GM21576 (cell line): ENCODE results near the gene ZNF385C.

Experiments used
- ATAC-seq: cut with Tn5 transposase; IDR thresholded peaks from one replicate; pipeline ENCODE4 v1.9.1; 2021; ENCODE audit warnings: mild to moderate bottlenecking, moderate library complexity; ENCODE audit not compliant: unreplicated experiment

The ZNF385C gene

DNA sequence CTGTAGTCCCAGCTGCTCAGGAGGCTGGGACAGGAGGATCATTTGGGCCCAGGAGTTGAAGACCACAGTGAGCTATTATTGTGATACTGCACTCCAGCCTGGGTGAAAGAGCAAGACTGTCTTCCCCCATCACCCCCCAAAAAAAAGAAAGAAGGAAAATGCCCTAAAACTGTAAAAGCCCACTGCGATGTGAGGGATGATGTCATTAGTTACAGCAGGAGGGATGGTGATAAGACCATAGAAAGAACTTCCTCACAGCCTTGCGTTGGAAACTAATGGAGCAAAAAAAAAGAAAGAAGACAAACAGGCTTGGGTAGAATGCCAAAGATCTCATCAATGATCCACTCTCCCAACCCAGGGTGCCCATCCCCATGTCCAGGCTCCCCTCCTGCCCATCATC, 18.7 kb downstream of the ZNF385C start:
- ATAC-seq, result no peak

DNA sequence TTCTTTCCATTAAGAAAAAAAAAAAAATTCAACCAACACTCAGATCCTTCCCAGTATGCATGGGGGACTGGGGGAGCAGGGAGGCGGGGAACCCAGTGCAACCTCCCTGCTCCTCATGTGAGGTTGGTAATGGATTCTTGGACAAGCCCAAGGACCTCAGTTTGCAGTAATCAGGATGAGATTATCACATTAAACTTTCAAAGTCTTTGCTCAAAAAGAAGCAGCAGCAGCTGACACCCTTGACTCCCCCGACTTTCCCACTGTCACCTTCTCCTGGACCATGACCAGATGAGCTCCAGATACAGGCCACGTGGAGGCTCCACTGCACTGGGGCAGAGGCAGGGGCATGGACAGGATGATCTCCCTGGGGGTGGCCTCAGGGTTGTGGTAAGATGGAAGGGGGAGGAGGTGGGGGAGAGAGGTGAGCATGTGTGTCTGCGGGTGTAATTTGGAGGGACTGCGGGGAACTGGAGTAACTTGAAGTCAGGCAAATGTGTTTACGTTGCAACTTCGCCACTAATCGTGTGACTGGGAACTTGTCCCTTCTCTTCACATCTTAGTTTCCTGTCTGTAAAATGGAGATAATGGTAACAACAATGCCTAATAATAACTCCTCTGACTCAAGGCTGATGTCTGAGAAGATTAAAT, 19.8 kb downstream of the ZNF385C start:
- no peak for ATAC-seq

DNA sequence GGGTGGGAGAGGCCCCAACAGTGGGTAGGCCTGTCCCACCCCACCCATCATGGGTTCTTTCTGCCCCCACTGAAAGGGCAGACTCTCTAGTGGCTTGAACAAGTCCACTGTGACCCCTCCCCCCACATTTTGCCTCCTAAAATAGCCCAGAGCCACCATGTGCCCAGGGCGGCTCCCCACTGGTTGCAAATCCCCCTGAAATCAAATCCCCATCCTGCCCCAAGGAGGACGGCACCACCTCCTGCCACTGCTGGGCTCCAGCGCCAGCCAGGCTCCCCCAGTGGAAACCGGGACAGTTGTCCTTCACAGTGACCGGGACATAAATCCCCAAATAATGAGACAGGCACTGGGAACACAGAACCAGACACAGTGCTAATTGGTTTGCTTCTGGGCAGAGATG, 20.5 kb downstream of the ZNF385C start:
- no peak for ATAC-seq

DNA sequence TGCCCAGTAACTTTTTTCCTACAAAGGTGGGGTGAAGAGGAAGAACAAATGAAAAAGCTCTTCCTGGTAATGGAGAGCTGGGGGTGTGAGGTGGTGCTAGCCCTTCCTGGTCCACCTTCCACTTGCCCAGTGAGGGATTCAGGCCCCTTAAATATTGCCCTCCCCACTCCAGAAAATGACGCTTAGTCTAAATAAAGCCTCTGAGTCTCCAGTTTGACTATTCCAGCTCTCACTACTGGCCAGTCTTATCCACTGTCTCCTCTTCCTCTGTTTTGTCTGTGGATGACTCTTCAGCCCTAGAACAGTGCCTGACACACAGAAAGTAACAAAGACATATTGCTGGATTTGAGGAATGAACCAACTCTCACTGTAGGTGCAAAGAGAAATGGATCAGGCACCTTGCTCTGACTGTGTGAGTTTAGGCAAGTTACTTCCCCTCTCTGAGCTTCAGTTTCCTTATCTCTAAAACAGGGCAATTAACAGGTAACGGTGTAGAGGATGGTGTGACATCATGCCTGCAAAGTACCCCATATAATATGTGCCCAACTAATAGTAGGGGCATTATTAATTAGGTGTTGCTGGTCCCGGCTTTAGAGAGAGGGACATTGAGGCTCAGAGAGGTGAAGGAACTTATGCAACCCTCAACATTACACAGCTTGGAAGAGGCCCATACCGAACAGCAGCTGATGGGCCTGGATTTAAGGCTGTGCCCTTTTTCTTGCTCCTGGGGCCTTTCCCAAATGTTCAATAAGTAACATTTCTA, 21.3 kb downstream of the ZNF385C start:
- ATAC-seq, result no peak

DNA sequence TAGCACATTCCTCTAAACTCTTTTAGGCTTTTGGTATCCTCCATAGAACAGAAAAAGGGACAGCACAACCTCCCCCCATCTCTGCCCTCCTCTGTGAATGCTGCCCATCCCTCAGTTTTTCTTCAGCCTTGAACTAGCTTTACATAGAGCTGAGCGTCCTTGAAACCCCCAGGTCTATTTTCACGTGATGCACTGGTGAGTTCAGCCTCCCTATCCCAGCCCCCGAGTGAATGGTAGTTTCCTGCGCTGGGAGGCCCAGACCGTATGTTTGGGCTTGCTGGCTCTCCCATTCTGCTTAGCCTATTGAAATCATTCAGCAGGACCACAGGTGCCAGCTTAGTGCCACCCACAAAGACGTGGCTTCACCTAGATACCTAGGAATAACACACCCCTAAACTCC, 22.5 kb downstream of the ZNF385C start:
- ATAC-seq, result no peak

DNA sequence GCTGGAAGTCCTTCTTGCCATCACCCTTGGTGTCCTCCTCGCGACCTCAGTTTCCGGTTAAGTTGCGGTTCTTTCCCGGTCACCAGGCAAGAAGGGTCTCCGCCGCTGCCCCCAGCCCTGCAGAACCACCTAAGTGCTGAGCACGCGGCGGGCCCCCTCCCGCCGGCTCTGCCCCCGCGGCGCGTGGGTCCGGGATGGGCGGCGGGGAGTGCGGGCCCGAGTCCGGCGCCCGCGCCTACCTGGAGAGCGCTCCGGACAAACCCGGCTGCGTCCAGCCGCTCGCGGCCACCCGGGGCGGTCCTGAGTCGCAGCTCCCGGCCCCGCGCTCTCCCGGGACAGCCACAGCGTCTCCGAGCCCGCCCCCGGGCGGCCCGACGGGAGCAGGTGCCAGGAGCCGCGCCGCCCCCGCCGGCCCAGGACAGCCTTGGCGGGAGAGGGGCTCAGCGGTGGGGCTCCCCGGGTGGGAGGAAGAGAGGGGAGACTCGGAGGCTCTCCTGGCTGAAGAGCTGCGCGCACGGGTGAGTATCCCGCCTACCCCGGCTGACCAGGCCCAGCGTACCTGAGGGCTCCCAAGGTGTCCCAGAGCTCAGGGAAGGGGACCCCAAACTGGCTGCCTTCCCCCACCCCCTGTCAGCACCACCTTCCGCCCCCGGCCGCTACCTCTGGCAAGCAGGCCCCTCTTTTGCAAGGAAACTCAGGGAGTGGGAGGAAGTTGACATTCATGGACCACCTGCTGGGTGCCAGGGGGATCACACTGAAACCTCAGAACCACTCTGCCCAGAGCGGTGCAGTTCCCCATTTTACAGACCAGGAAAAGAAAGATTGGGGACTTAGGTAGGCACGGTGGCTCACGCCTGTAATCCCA, 25.7 kb downstream of the ZNF385C start:
- no peak for ATAC-seq

DNA sequence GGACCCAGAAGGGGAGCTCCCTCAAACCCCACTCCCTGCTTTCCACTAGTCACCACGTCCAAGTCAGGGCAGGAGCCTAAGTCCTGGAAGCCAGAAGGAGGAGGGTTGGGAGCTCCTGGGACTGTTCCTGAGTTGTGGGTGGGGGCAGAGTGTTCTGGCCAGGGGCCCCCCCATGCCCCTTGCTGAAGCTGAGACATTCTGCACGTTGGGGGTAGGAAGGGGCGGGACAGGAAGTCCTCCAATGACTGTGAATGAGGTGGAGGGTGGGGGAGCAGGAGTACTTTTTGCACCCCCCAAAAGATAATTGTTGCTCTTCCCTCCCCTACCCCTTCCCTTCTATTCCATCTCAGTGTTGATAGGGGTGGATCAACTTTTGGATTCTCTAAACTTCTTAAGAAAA, 26.5 kb downstream of the ZNF385C start:
- no peak for ATAC-seq

DNA sequence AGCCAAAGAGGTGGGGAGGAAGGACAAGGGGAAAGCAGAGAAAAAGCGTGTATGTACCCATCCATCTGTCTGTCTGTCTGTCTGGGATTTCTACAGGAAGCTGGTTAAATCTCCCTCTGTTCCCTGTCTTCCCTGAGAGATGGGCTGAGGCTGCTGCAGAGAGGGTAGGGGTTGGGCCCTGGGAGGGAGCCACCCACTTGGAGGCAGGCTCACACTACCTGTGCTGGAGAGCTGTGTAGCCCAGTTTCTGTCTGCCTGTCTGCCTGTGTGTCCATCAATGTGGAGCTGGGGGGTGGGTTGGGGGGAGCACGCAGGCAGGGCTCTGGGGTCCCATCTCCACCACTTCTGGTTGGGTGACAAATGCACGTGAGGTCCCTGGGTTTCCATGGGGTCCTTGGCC, 29.3 kb downstream of the ZNF385C start:
- ATAC-seq, result no peak

DNA sequence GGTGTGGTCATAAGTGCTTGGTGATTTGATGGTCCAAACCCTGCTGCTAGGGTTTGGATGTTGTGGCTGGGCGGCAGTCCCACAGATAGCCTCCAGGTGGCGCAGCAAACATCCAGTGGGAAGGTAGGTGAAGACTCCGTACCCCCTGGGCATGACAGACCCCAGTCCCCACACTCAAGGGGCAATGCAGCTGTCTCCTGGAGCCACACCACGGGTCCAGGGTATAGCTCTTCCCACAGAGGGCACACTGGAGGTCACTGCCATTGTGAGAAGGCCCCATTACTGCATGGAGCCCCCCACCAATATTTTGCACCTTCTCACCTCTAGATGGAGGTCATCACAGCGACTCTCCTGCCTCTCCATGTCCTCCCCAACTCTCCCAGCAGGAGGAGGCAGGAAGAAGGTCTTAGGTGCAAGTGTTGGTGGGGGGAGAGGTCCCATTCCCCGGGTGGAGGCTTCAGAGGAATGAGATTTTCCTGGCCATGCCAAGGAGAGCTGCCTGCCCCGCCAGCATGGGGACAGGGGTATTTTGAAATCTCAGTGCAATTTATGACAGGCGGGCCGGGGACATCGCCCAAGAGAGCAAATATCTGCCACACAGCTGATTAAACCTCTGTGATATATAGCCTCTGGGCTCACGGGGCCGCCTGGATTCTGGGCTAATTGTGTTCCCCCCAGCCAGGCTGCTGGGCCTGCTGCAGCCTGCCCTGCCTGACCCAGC, 30.7 kb downstream of the ZNF385C start:
- ATAC-seq, result no peak

DNA sequence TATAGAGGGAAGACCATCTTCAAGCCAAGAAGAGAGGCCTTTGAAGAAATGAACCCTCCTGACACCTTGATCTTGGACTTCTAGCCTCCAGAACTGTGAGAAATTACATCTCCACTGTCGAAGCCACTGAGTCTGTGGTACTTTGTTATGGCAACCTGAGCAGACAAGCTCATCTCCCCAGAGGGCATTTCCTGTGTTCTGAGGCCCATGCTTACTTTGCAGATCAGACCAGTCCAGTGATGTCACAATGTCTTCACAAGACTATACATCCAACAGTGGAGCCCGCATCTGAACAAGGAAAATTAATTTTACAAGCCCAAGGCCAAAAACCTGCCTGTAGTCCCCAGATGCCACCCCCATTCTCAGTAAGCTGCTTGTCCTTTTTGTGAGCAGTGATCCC, 33.1 kb downstream of the ZNF385C start:
- no peak for ATAC-seq

DNA sequence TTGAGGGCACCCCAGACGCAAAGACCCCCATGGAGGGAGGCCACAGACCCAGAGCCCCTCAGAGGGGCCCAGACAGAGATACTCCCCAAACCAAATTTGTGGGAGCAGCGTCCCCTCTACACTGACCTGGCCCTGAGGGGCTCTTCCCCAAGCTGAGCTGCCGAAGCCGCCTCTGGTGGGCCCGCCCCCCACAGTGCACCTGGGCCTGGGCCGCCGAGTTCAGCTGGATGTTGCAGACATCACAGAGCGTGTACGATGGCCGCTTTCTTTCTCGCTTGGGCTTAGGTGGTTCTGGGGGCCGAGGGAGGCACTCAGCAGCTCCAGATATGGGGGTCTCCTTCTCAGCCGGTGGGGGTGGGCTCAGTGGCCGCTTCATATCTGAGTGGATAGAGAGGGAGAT, 35.6 kb downstream of the ZNF385C start:
- no peak for ATAC-seq

DNA sequence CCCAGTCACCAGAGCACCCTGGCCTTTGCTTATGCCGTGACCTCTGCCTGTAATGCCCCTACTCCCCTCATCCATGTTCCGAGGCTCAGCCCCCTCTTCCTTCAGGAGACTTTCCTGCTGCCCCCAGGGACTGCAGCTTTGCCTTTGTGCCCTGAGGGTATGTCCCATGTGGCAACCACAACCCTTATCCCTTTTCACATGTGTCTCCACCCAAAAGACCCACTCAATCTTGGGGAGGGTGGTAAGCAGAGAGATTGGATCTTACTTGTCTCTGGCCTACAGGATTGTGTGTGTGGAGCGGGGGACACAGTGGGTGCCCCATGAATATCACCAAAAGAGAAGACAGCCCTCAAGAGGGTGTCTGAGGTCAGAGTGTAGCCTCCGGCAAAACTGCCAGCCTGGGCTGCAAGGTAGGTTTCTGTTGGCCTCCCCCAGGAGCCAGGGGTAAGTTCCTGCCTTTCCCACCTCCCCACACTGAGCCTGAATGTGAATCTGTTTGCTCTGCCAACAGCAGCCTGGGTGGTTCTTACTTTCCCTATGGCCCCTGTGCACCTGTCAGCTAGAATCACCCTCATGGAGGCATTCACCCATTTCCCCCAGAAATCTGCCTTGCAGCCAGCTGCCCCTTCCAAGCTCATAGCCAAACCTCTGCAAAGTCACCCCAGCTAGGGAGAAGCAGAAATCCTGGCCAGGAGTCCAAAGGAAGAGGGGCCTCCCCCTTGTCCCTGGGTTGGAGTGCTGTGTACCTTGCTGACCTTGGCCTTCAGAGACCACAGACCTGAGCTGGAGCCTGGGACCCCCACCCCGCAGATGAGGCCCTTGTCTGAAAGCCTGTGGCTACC, 36.4 kb downstream of the ZNF385C start:
- no peak for ATAC-seq

DNA sequence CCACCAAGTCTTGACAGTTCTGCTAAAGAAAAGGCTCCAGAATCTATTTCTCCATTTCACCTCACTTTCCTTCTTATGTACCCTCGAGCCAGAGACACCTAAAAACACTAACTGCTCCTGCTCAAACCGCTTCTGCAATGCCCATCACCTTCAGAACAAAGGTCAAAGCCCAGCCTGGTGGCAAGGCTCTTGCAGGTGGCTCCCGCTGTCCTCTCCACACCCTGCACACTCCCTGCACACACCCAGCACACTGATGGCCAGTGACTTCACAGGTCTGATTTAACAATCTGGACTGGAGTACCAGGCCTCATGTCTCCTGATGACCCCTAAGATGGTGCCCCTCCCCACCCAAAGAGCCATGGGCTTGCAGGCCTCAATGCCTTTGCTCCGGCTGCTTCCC, 38.0 kb downstream of the ZNF385C start:
- no peak for ATAC-seq

DNA sequence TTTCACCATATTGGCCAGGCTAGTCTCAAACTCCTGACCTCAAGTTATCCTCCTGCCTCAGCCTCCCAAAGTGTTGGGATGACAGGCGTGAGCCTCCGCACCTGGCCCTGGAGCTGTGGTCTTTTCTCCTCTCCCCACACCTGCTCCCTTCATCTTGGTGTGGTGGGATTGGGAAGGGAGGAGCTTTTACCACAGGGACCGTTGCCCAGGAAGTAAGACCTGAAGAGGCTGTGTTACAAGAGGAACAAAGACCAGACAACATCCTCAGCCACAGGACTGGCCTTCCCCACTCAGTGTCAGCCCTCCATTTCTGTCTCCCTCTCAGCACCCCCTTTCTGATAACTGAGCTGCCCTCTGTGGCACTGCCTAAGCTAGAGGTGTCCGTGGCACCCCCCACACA, 38.5 kb downstream of the ZNF385C start:
- no peak for ATAC-seq

DNA sequence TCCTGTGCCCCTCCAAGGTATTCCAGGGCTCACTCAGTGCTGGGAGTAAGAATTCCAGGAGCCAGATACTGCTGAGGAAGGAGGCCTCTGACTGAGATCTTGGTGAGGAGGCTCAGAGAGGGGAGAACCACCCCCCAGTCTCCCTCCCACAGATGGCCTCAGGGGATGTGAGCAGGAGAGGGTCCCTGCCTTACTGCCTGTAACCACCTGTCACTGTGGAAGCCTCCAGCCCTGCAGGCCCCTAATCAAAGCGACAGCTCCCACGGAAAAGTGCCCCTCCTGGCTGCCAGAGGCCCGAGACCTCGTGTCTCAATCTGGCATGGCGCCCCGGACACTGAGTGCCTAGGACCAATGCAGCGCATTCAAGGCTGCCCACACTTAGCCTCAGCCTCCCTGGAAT, 40.2 kb downstream of the ZNF385C start:
- no peak for ATAC-seq

DNA sequence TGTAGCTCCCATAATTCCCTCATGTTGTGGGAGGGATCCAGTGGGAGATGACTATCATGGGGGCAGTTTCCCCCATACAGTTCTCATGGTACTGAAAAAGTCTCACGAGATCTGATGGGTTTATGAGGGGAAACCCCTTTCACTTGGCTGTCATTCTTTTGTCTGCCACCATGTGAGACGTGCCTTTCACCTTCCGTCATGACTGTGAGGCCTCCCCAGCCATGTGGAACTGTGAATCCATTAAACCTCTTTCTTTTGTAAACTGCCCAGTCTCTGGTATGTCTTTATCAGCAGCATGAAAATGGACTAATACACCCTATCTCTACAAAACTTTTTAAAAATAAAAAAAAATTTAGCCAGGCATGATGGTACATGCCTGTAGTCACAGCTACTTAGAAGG, 41.6 kb downstream of the ZNF385C start:
- ATAC-seq, result no peak

DNA sequence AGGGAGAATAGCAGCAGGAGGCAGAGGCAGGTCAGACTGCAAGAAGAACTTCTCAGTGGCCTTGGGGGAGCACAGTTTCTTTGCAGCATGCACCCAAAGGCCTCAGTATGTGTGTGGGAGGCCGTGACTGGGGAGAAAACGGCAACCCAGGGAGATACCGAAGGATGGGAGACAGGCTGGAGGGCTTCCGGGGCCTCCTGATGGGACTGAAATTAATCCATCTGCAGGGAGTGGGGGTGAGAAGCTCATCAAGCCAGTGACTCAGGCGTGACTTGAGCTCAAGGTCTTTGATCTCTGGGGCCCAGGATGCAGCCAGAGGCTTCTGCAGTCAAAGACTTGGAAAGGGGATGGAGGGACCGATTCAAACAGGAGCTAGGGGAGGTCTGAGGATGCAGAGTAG, 42.8 kb downstream of the ZNF385C start:
- ATAC-seq, result no peak

DNA sequence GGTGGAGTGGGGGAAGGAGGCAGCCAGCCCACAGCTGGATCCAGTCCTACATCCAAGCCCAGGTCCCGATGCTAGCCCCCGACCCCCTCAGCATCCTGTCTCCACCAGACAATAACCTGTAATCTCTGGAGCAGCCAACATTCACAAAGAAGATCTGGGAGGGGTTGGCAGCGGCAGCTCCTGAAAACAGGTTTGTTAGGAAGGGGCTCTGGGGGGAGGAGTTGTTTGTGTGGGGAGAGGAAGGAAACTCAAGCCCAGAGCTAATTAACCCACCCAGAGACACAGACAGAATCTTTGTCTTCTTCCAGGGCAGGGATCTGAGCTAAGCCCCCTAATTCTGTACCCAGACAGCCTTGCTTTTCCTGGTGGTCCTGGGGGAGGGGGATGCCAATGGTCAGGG, 43.2 kb downstream of the ZNF385C start:
- ATAC-seq, result no peak

DNA sequence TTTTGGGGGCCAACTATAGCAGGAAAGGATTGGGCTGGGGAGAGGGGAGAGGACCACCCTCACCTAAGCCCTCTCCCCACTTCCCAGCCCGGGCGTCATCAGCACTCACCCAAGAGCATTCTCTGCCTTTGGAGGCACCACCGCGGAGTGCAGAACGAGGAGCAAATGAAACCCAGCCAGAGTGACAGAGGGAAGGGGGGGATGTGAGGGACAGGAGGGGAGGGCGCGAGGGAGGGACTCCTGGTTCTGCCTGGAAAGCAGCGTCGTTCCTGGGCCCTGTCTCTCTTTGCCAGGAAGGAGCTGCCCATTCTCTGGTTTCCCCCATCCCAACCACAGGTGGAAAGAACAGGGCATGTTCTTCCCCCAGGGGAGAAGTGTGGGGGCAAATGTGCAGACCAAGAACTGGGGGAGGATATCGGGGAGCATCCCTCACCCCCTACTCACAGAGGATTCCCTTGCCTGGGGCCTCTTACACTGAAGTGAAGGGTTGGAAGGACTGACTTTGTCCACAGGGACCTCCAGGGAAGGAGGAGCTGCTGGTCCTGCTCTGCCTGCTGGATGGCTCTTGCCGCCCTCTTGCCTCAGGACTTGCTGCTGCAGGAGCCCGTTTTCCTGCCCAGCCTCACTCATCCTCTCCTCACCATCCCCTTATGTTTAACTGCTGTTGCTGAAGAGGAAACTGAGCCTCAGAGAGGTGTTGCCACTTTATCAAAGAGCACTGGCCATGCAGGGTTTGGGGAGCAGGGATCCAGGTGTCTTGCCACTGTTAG, 44.4 kb downstream of the ZNF385C start:
- no peak for ATAC-seq
